Glutamatergic neuron (in vitro differentiated cells): ENCODE measurements around the gene TAF3. TPM values are rescaled to one million over a fixed set of nuclear protein-coding genes. Genes with fewer than 3 reads are reported as not detected.

ENCODE experiments used
- DNase-seq: peaks from one replicate; pipeline ENCODE4 v3.0.0; 2022
- H3K27ac Mint-ChIP-seq: one replicate; pipeline ENCODE4 v1.8.0; 2020; ENCODE audit warnings: mild to moderate bottlenecking, mixed read lengths, inconsistent platforms; ENCODE audit not compliant: unreplicated experiment
- H3K27me3 Mint-ChIP-seq: one replicate; pipeline ENCODE4 v1.8.0; 2020; ENCODE audit warnings: mild to moderate bottlenecking, moderate library complexity, mixed read lengths, inconsistent platforms; ENCODE audit not compliant: unreplicated experiment
- H3K36me3 Mint-ChIP-seq: one replicate; pipeline ENCODE4 v1.8.0; 2020; ENCODE audit warnings: mild to moderate bottlenecking, mixed read lengths, inconsistent platforms; ENCODE audit not compliant: unreplicated experiment
- H3K4me1 Mint-ChIP-seq: one replicate; pipeline ENCODE4 v1.8.0; 2020; ENCODE audit warnings: mild to moderate bottlenecking, low read depth, mixed read lengths, inconsistent platforms; ENCODE audit not compliant: unreplicated experiment
- H3K4me3 Mint-ChIP-seq: one replicate; pipeline ENCODE4 v1.8.0; 2020; ENCODE audit warnings: mild to moderate bottlenecking, mixed read lengths, inconsistent platforms; ENCODE audit not compliant: unreplicated experiment
- H3K9me3 Mint-ChIP-seq: one replicate; pipeline ENCODE4 v1.8.0; 2020; ENCODE audit warnings: mild to moderate bottlenecking, moderate library complexity, mixed read lengths, inconsistent platforms; ENCODE audit not compliant: unreplicated experiment
- total RNA-seq: library from RNA; stranded (reverse); fragmentation: NEBNext Ultra II Directional; extraction: Animal tissue kit (Norgen Biotek cat#: 25700); gene quantifications from one replicate; pipeline ENCODE4 v1.2.1, GENCODE V29; 2021; ENCODE audit not compliant: unreplicated experiment
- TF ChIP-seq, protein P1 (sequence below): fragments of 200-600 bp; sonication (generic); IDR thresholded peaks from one replicate; pipeline ENCODE4 v1.5.0; 2021; ENCODE audit not compliant: partially characterized antibody, unreplicated experiment

TAF3 gene
- total RNA-seq, 1 donor from 2014 or later = 10.2 TPM

DNA sequence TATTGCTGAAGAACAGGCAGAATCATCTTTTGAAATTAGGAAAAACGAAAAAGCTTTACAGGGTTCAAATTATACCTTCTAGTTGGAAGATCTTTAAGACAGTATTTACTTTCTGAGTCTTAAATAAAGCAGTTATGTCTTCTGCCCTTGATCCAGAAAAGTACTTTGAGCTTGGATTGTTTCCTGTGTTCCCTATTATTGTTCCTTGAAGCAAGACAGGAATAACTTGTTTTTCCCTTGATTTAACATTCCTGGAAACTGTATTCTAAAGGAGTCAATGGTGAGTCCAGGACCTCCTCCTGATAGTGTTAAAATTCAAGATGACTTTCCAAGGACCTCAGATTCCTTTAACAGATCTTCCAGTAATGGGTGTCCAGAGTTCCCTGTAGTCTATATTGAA, 161.9 kb downstream of the TAF3 start:
- no peaks in the 10 kb centered on the region for H3K9me3 Mint-ChIP-seq
- no peak overlapping the region for H3K27ac Mint-ChIP-seq
- no peak overlapping the region for H3K4me3 Mint-ChIP-seq
- no peaks in the 10 kb centered on the region for H3K36me3 Mint-ChIP-seq
- no peak for DNase-seq
- TF ChIP-seq, protein P1, sequence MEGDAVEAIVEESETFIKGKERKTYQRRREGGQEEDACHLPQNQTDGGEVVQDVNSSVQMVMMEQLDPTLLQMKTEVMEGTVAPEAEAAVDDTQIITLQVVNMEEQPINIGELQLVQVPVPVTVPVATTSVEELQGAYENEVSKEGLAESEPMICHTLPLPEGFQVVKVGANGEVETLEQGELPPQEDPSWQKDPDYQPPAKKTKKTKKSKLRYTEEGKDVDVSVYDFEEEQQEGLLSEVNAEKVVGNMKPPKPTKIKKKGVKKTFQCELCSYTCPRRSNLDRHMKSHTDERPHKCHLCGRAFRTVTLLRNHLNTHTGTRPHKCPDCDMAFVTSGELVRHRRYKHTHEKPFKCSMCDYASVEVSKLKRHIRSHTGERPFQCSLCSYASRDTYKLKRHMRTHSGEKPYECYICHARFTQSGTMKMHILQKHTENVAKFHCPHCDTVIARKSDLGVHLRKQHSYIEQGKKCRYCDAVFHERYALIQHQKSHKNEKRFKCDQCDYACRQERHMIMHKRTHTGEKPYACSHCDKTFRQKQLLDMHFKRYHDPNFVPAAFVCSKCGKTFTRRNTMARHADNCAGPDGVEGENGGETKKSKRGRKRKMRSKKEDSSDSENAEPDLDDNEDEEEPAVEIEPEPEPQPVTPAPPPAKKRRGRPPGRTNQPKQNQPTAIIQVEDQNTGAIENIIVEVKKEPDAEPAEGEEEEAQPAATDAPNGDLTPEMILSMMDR = no peak
- H3K4me1 Mint-ChIP-seq = no peaks in the 10 kb centered on the region
- peaks cover 1% of the 10 kb centered on the region for H3K27me3 Mint-ChIP-seq

DNA sequence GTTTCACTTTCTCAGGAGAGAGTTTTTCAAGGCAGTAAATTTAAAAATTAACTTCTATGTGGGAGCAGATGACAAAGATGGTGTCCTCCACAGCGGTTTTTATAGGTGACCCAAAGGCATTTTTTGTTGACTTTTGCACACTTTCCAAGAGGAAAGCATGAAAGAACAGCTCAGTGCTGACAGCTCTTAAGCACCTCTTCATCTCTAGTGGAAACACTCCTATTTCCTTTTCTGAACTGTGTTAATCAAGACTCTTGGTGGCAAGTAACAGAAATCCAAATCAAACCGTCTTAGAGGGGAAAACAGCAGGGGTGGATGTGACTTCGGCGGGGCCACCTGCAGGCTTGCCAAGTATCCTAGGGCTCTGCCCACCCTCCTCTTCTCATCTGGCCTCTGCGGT, 164.4 kb downstream of the TAF3 start:
- Mint-ChIP-seq H3K27ac (no peak overlapping the region), H3K27me3 (peaks cover 1% of the 10 kb centered on the region), H3K4me3 (no peak overlapping the region), H3K36me3 (no peaks in the 10 kb centered on the region), H3K4me1 (no peaks in the 10 kb centered on the region), H3K9me3 (no peaks in the 10 kb centered on the region)
- DNase-seq = no peak
- TF ChIP-seq, protein P1 = no peak

DNA sequence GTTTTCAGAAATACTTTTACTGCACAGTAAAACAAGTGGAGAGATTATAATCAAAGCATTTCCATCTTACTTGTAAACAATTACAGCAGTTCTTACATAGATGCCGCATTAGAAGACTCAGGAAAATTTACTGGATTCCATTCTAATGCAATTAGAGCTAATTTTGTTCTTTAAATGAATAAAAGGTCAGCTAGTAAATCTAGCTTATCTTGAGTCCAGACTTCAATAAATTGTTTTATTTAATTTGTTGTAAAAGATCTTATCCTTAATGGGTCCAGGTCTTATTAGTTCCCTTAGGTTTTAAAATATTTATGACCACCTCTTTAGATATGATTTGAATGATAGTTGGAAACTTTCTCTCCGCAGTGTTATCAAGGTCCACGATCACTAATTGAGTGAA, 166.0 kb downstream of the TAF3 start:
- DNase-seq = no peak
- no peak overlapping the region for H3K27ac Mint-ChIP-seq
- no peaks in the 10 kb centered on the region for H3K9me3 Mint-ChIP-seq
- TF ChIP-seq, protein P1 = no peak
- no peak overlapping the region for H3K4me3 Mint-ChIP-seq
- H3K27me3 Mint-ChIP-seq = peaks cover 1% of the 10 kb centered on the region
- no peaks in the 10 kb centered on the region for H3K36me3 Mint-ChIP-seq
- no peaks in the 10 kb centered on the region for H3K4me1 Mint-ChIP-seq

DNA sequence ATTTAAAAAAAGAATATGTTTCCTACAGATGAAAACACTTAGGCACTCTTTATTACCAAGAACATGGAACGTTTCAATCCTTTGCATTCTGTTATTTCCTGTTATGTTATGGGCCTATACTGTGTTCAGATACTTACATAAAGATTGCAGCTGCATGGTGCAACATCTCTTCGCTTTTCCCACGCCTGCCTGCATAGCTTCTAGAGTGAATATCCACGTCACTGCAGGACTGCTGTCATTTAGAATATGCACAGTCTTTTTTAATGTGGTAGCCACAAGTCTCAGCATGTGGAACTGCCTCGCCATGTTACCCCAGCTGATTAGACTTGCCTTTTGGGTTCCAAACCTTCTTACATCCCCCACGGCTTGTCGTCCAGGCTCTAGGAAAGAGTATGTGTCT, 166.6 kb downstream of the TAF3 start:
- Mint-ChIP-seq H3K36me3 (no peaks in the 10 kb centered on the region), H3K27ac (no peak overlapping the region), H3K4me3 (no peak overlapping the region), H3K27me3 (peaks cover 1% of the 10 kb centered on the region), H3K4me1 (no peaks in the 10 kb centered on the region), H3K9me3 (no peaks in the 10 kb centered on the region)
- TF ChIP-seq, protein P1 = no peak
- DNase-seq = no peak

DNA sequence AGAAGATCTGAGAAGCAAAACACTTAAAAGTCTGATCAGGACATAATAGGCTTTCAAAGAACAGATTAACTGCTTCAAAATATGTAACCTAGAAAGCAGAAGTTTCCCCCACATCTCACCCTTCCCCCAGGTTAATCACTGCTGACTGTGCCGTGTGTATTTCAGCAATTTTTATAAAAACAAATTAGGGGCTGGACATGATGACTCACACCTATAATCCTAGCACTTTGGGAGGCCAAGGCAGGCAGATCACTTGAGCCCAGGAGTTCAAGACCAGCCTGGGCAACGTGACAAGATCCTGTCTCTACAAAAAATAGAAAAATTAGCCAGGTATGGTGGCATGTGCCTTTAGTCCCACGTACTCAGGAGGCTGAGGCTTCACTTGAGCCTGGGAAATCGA, 168.5 kb downstream of the TAF3 start:
- H3K27me3 Mint-ChIP-seq = peaks cover 1% of the 10 kb centered on the region
- no peak for DNase-seq
- H3K4me3 Mint-ChIP-seq = no peak overlapping the region
- H3K27ac Mint-ChIP-seq = no peak overlapping the region
- TF ChIP-seq, protein P1 = no peak
- H3K36me3 Mint-ChIP-seq = no peaks in the 10 kb centered on the region
- H3K4me1 Mint-ChIP-seq = no peaks in the 10 kb centered on the region
- H3K9me3 Mint-ChIP-seq = no peaks in the 10 kb centered on the region
